GM18526 (cell line): Measurements from ENCODE around the gene NACC1.

Experiments used
- POLR2A ChIP-seq: IDR thresholded peaks from 3 replicates; pipeline ENCODE4 v1.6.1; 2011; ENCODE audit not compliant: insufficient read length; ENCODE audit errors: extremely low read depth

Gene NACC1

GRCh38 chr19:13120031-13120430, 2.0 kb downstream of the NACC1 start:
- TF ChIP-seq POLR2A: no peak

DNA sequence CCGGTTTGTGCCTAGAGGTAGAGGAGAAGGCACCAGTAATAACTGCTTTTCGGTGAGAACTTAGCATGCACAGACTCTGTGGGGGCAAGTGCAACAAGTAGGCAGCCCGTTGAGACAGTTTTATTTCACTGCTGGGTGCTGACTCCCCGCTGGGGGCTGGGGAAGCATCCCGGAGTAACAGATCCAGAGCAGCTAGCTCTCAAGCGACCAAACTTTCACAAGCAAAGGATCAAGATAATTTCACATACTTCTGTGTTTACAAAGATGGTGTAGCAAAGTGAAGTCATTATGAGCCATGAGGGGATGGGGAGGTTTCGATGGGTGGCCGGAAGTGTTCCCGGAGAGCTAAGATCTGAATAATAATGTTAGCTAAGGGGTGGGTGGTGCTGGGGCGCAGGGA, 2.8 kb downstream of the NACC1 start:
- TF ChIP-seq POLR2A: no peak

GRCh38 chr19:13121551-13122274, 3.6 kb downstream of the NACC1 start:
- no peak for TF ChIP-seq POLR2A

DNA sequence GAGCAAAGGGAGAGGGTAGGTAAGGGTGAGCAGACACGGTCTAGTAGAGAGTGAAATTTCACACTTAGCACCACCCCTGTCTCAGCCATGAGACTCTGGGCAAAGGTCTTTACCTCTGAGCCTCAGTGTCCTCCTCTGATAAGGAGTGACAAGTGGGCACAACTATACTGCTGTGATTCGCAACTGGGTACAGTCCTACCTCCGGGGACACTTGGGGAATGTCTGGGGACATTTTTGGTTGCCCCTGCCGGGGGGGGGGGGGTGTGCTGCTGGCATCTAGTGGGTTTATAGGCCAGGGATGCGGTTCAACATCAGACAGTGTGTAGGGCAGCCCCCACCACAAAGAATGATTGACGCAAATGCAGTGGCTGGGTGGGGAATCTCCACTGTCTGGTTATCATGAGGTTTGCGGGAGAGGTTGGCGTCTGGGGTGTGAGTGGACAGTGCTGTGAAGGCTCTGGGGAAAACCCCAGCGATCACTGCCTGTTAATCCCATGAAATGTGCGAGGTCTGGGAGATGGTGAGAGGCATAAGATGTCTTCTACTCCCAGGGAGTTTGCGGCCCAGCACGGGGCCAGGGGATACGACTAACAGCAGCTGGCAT, 4.3 kb downstream of the NACC1 start:
- TF ChIP-seq POLR2A: no peak

DNA sequence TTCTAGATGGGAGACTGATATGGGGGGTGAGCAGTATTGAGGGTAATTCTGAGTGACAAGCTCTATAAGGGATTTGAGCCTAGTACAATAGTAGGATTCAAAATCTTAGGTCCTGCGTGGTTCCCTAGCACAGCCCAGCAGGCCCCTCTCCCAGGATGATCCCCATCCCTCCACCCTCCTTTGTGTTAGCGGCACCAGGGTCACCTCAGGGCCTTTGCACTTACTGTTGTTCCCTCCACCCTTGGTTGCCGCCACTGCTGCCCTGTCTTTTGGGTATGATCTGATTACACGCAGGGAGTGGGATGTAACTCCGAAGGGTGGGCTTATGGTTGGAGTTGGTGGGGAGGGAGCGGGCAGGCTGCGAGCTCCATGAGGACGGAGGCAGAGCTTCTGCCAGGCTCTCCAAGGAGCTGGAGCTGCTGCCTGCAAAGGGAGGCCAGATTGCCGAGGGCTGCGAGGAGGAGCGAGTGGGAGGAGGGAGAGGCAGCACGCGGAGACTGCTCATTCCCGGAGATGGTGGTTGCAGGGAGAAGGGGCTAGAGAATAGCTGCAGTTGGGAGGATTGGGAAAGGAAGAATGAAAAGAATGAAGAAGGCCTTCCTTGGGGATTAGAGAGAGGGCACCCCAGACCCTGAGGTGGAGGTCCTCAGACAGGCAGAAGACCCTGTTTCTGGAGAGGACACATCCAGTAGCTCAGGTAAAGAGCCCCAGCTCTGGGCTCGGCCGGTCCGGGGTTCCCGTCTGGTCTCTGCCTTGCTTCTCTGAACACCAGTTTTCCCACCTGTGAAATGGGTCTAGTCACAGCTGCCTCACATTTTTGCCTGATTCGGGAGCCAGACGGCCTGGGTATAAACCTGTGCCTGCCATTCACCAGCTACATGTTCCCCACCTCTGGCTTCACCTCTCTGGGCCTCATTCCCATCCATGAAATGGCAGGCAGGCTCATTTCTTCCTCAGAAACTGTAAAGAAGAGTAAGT, 5.2 kb downstream of the NACC1 start:
- TF ChIP-seq POLR2A: no peak

- TF ChIP-seq POLR2A: no peak
Measured at GRCh38 chr19:13127051-13127450, 9.0 kb downstream of the NACC1 start.

- TF ChIP-seq POLR2A: no peak
Measured at GRCh38 chr19:13127811-13128575, 9.9 kb downstream of the NACC1 start.

GRCh38 chr19:13128583-13128982, 10.5 kb downstream of the NACC1 start:
- TF ChIP-seq POLR2A: no peak

- TF ChIP-seq POLR2A: no peak
Measured at GRCh38 chr19:13129384-13129783, 11.3 kb downstream of the NACC1 start.

GRCh38 chr19:13130886-13131490, 12.9 kb downstream of the NACC1 start:
- no peak for TF ChIP-seq POLR2A

- no peak for TF ChIP-seq POLR2A
Measured at GRCh38 chr19:13132471-13133180, 14.6 kb downstream of the NACC1 start.

GRCh38 chr19:13133241-13133870, 15.3 kb downstream of the NACC1 start:
- TF ChIP-seq POLR2A: no peak

GRCh38 chr19:13134626-13135025, 16.6 kb downstream of the NACC1 start:
- no peak for TF ChIP-seq POLR2A
